Measurements from ENCODE around the gene MSX2.

MSX2 gene

GRCh38 chr5:174724484-174725260 lies at the start of gene MSX2:
Gene MSX2, plus strand, starts transcription at chr5:174724582. Its CDS starts 78 bp downstream, at chr5:174724660.
- in situ Hi-C loops (cut with MboI; ENCODE audit: low sequenced_read_pairs) = no loop called here

GRCh38 chr5:174675110-174675509 lies 49.3 kb upstream of the MSX2 start:
- in situ Hi-C loops (cut with MboI; ENCODE audit: low sequenced_read_pairs) = no loop called here

GRCh38 chr5:174675916-174676315 lies 48.5 kb upstream of the MSX2 start:
- in situ Hi-C loops (cut with MboI; ENCODE audit: low sequenced_read_pairs) = no loop called here

GRCh38 chr5:174678107-174678506 lies 46.3 kb upstream of the MSX2 start:
- in situ Hi-C loops (cut with MboI; ENCODE audit: low sequenced_read_pairs) = no loop called here

- in situ Hi-C loops (cut with MboI; ENCODE audit: low sequenced_read_pairs) = no loop called here
Observed at GRCh38 chr5:174680901-174681565, 43.3 kb upstream of the MSX2 start.

- in situ Hi-C loops (cut with MboI; ENCODE audit: low sequenced_read_pairs) = no loop called here
Observed at GRCh38 chr5:174687503-174687902, 36.9 kb upstream of the MSX2 start.

GRCh38 chr5:174688441-174689354 lies 35.7 kb upstream of the MSX2 start:
- in situ Hi-C loops (cut with MboI; ENCODE audit: low sequenced_read_pairs) = no loop called here

- in situ Hi-C loops (cut with MboI; ENCODE audit: low sequenced_read_pairs) = no loop called here
Observed at GRCh38 chr5:174690271-174690670, 34.1 kb upstream of the MSX2 start.

- in situ Hi-C loops (cut with MboI; ENCODE audit: low sequenced_read_pairs) = no loop called here
Observed at GRCh38 chr5:174692381-174692780, 32.0 kb upstream of the MSX2 start.

GRCh38 chr5:174692982-174693422 lies 31.4 kb upstream of the MSX2 start:
- in situ Hi-C loops (cut with MboI; ENCODE audit: low sequenced_read_pairs) = no loop called here

- in situ Hi-C loops (cut with MboI; ENCODE audit: low sequenced_read_pairs) = no loop called here
Observed at GRCh38 chr5:174693697-174694385, 30.5 kb upstream of the MSX2 start.

- in situ Hi-C loops (cut with MboI; ENCODE audit: low sequenced_read_pairs) = no loop called here
Observed at GRCh38 chr5:174694611-174695010, 29.8 kb upstream of the MSX2 start.

GRCh38 chr5:174698156-174698555 lies 26.2 kb upstream of the MSX2 start:
- in situ Hi-C loops (cut with MboI; ENCODE audit: low sequenced_read_pairs) = no loop called here

GRCh38 chr5:174699131-174699530 lies 25.3 kb upstream of the MSX2 start:
- in situ Hi-C loops (cut with MboI; ENCODE audit: low sequenced_read_pairs) = no loop called here

GRCh38 chr5:174706997-174707572 lies 17.3 kb upstream of the MSX2 start:
- in situ Hi-C loops (cut with MboI; ENCODE audit: low sequenced_read_pairs) = no loop called here

- in situ Hi-C loops (cut with MboI; ENCODE audit: low sequenced_read_pairs) = no loop called here
Observed at GRCh38 chr5:174707671-174708070, 16.7 kb upstream of the MSX2 start.

- in situ Hi-C loops (cut with MboI; ENCODE audit: low sequenced_read_pairs) = no loop called here
Observed at GRCh38 chr5:174708476-174709207, 15.7 kb upstream of the MSX2 start.

- in situ Hi-C loops (cut with MboI; ENCODE audit: low sequenced_read_pairs) = no loop called here
Observed at GRCh38 chr5:174714751-174715150, 9.6 kb upstream of the MSX2 start.

- in situ Hi-C loops (cut with MboI; ENCODE audit: low sequenced_read_pairs) = no loop called here
Observed at GRCh38 chr5:174715804-174716203, 8.6 kb upstream of the MSX2 start.
